GM10266 (cell line): ENCODE measurements around the gene NME4.

ENCODE experiments used
- DNase-seq: peaks from one replicate; pipeline ENCODE4 v3.0.0; 2012; ENCODE audit errors: extremely low spot score
- CTCF ChIP-seq: IDR thresholded peaks from 2 replicates; pipeline ENCODE4 v1.5.1; 2012; ENCODE audit warnings: mild to moderate bottlenecking, low read depth; ENCODE audit not compliant: control insufficient read depth, insufficient read depth; ENCODE audit errors: missing control alignments

The NME4 gene

GRCh38 chr16:370443-370842, 26.6 kb upstream of the NME4 start, which contains the start of gene MRPL28:
MRPL28 (minus strand) TSS chr16:370538; CDS start chr16:370218, 320 bp downstream.
- TF ChIP-seq CTCF: no peak

GRCh38 chr16:370979-371514, 26.0 kb upstream of the NME4 start:
- DNase-seq: peak; percentile 73
- no peak for TF ChIP-seq CTCF

More at GRCh38 chr16:370443-370842, 26.6 kb upstream of the NME4 start, which contains the start of gene MRPL28:
- peak; percentile 99 for DNase-seq

DNA sequence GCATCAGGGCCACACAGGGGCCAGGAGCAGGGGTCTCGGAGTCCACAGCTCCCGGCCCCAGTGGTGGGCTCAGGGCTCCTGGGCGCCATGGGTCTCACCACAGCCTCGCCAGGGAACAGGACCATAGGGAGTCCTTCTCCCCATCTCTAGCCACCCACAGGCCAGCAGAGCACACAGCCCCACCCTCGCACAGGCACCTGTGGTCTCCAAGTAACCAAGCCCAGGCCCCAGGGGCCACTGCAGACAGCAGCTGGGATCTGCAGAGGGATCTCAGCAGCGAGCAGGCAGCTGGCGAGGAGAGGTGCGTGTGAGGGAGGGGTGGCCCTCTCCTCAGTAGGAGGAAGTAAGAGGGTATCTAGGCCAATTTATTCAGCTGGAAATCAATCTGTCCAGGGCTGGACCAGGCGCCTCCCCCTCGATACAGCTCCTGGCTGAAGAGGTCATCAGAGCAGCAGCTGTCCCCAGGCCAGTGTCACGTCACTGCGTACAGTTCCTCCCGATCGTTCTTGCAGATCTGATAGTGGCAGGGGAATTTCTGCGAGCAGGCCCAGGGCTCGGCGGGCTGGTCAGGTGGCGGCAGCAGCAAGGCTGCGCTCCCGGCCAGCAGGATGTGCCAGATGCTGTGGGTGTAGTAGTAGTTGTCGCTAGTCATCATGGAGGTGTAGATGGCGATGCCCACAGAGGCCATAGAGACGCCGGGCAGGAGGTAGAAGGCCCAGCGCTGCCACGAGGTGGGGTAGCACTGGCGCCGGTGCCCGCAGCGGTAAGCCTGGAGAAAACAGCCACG, 25.3 kb upstream of the NME4 start:
- no peak for DNase-seq
- TF ChIP-seq CTCF: no peak

- TF ChIP-seq CTCF: no peak
- no peak for DNase-seq
Measured at GRCh38 chr16:372302-372983, 24.6 kb upstream of the NME4 start.

GRCh38 chr16:373020-373598, 23.9 kb upstream of the NME4 start:
- TF ChIP-seq CTCF: no peak
- DNase-seq: no peak

DNA sequence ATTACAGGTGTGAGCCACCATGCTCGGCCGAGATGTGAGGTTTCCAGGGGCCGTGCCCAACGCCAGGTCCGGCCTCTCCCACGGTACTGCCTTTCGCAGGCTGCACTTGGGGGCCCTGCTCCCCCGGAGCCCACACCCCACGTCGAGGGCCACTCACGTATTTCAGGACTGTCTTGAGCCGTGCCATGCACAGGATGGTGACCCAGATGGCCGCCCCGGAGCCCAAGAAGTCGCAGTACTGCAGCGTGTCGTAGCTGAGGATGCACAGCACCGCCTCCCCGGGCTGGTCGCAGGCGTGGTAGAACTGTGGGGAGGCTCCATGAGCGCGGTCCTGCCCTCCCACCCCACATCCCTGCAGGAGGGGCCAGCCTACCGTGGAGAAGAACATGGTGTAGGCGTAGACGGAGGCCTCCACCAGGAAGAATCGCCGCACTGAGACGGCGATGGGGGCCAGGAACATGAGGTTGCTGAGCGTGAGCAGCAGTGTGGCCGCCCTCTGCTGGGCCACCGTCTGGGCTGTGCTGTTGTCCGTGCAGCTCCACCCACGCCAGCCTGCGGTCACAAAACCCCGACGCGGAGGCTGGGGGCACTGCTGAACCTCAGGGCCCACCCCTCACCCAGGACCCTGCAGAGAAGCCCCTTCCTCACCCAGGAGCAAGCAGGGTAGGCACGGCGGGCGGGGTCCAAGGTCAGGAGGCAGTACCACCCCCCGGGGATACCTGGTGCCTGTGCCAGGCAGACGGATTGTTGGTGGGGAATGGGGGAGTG, 23.0 kb upstream of the NME4 start:
- no peak for TF ChIP-seq CTCF

DNA sequence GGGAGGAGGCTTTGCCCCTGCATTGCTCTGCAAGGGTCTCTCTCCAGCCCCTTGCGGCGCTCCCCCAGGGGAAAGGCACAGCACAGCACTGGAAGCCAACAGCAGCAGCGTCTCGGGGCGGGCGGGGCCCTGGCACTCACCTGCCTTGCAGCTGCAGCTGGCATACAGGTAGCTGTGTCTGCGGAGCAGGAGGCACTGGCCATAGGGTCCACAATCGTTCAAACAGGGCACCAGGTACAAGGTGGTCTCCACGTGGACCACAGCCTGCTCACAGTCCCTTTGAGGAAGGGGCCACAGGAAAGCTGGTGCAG, 22.4 kb upstream of the NME4 start:
- DNase-seq: no peak
- no peak for TF ChIP-seq CTCF

More for the DNA sequence above, 23.0 kb upstream of the NME4 start:
- DNase-seq: no peak
